Activated naive CD4-positive, alpha-beta T cell treated with Interleukin-2 at 50 U/mL for 16 hours (primary cell): Measurements from ENCODE around the gene AHDC1.
"Not testable (repeated sequence)": the region's sequence is repeated elsewhere in the genome, so short reads cannot be mapped to it uniquely, and the experiment has no call there.

Source experiments
- DNase-seq: peaks from one replicate; pipeline ENCODE4 v3.0.0-alpha.2; 2020

The AHDC1 gene

DNA sequence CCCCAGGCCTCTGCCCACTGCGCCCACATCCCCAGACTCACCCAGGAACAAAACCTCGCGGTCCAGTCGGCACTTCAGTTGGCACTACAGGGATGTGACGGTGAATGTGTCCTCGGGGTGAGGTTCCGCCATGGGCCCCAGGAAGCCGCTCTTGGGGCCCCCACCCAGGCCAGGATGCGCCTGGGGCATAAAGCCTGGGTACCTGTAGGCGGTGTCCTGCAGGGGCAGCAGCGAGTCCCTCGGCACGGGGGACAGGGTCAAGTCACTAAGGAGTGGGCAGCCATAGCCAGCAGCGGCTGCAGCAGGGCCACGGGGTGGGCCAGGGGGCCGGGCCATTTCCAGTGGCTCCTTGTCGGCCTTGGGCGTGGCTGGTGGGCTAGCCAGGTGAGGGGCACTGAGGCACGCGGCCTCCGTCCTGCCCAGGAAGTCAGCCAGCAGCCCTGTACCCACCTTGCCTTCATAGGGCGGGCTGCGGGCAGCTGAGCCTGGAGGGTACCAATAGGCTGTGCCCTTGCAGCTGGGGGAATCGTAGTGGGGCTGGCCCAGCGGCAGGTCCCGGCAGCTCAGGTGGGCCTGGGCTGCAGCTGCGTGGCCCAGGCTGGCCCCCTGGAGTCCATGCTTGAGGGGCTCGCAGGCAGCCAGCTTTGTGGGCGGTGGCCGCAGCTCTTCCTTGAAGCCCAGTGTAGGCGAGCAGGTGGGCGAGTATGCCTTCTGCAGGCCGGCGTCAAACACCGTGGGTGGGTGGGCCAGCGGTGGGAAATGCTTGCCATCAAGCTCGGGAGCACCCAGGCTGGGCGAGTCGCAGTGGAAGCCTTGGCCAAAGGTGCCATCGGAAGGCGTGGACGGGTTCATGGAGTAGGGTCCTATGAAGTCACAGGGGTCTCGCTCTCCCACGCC lies 56.5 kb downstream of the AHDC1 start:
- no peak for DNase-seq

DNA sequence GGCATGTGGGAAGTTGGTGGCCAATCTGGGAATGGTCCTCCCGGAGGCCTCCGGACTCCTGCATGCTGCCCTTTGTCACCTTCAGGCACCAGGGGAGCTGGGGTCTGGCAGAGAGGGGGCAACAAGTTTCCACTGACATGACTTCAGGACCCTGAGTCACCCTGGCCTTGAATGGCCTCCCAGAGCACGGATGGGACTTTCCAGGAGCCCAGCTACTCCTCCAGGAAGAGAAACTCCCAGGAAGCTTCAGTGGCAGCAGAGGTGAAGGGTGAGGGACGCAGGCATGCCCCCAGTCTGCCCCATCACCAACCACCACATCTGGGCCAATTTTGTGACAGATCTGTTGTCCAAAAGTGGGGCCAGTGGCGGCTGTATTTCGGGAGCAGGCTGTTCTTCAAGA lies 58.1 kb downstream of the AHDC1 start:
- DNase-seq = no peak

GRCh38 chr1:27545271-27545670 lies 58.7 kb downstream of the AHDC1 start:
- DNase-seq = no peak

- DNase-seq = no peak
These were observed 59.1 kb downstream of the AHDC1 start for GRCh38 chr1:27544834-27545233.

- no peak for DNase-seq
These were observed 60.7 kb downstream of the AHDC1 start for GRCh38 chr1:27543284-27543683.

DNA sequence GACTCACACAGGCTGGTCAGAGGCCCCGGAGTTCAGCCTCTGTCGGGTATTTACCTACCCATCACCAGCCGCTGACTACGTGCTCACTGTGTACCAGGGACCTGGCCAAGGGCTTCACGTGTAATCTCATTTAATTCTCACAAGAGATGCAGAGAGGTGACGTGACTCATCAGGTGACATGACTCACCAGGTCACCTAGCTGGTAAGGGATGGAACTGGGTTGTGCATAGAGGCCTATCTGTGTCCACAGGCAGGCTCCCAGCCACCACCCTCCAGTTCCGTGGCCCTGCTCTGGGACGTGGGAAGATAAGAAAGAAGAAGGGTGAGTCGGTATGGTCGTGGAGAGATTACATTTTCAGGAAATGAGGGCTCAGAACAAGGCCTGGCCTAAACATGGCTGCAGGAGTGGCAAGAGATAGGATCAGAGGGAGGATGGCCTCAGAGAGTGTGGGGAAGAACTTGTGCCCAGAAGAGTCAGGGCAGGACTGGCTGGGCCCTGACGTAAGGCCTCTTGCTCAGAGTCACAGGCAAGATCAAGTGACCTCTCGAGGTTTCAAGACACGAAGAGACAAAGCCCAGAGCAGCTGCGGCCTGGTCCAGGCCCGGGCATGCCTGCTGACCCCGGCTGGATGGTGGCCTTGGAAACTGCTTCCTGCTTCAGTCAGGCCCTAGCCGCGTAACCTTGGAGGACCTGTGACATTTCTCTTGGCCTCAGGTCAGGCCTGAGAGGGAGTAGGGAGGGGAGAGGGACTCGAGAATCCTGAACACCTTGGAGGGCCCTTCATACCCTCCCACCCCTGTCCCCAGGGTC lies 61.3 kb downstream of the AHDC1 start:
- DNase-seq = peak; percentile 33

- DNase-seq = no peak
These were observed 63.8 kb downstream of the AHDC1 start for GRCh38 chr1:27539901-27540861.

GRCh38 chr1:27538793-27539192 lies 65.2 kb downstream of the AHDC1 start:
- DNase-seq = no peak

- not testable (repeated sequence) for DNase-seq
These were observed 65.7 kb downstream of the AHDC1 start for GRCh38 chr1:27538305-27538676.

GRCh38 chr1:27536767-27537166 lies 67.2 kb downstream of the AHDC1 start:
- DNase-seq = no peak

GRCh38 chr1:27536010-27536757 lies 67.8 kb downstream of the AHDC1 start:
- DNase-seq = no peak

DNA sequence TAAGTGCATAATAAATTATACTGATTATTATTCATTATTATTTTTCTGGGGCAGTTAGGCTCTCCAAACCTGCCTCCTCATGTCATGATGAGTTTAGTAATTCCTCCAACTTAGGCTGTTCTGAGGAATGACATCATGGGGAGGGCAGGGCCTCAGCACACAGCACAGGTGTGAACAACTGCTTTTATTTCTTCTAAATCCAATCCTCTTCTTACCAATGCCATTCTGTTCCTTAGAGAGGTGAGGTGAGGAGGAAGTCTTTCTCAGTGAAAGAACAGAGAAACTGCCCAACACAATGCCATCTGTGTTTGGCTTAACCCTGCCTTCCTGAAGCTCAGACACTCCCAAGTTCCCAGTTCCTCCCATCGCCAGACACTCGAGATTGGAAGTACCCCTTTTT lies 68.6 kb downstream of the AHDC1 start:
- DNase-seq = no peak

GRCh38 chr1:27531959-27532685 lies 71.8 kb downstream of the AHDC1 start:
- DNase-seq = no peak

- no peak for DNase-seq
These were observed 73.8 kb downstream of the AHDC1 start for GRCh38 chr1:27530192-27530591.

- DNase-seq = no peak
These were observed 74.3 kb downstream of the AHDC1 start for GRCh38 chr1:27529704-27530018.

- no peak for DNase-seq
These were observed 74.9 kb downstream of the AHDC1 start for GRCh38 chr1:27528818-27529703.

DNA sequence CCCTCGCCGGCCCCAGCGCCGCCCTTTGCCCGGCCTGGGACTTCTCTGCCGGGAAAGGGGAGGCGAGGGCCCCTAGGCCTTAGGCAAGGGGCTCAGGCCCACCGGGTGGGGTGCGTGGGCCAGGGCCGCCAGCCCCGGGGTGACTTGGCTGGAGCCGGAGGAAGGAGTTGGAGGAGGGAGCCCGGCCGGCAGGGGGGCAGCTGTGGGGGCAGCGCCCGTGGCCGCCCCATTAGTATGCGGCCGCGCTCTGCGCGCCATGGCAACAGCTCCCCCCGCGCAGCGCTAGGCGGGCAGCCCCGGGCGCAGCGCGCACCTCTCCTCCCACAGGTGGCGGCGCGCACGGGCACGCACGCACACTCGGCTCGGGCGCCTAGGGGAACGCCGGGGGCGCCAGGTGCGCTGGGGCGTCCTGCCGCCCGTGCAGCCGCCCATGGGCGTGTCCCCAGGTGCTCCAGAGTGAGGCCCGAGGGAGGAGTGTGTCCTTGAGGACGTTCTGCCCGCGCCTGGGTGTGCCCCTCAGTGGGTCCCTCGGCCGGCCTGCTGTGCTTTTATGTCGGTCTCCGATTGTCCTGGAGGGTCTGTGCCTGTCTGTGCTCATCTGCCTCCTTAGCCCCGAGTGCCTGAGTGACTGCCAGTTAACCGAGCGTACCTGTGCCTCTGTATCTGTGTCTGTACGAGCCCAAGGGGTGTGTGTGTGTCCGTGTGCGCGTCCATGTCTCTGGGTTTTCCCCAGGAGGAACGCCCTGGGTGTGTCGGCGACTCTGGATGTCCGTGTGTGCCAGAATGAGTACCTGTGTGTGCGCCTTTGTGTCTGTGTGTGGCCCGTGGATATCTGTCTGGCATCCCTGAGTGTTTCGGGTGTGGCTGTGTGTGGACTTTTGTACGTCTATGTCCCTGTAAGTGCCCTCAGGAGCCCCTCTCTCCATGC lies 75.8 kb downstream of the AHDC1 start:
- DNase-seq = peak; percentile 55

DNA sequence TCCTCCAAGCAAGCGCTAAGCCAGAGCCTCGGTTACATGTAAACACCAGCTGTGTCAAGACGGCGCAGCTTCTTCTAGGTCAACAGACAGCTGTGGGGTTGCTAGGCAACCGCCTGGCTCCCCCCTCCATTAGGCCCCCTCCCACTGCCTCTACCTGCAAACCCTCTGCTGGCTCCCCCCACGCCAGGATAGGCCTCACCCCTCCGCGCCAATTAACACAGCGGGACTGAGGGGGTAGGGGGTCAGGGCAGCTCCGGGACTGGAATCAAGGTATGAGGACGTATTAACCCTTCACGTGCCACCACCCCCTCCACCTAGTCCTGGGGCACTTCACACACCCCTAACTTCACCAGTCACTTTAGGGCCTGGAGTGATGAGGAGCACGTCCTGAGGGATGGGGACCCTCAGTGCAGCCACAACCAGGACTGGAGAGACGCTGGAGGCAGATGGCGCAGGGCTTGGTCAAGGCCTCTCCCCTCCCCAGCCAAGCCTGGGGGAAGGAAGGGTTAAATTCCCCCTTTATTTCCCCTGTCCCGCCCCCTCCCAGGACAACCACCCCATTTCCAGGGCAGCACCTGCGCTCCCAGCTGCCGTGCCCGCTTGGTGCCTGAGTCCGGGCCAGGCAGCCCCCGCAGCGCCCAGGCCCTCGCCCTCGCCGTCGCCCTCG lies 76.6 kb downstream of the AHDC1 start:
- DNase-seq = peak; percentile 18
